Measurements from ENCODE around the gene KXD1.

Gene KXD1

GRCh38 chr19:18601875-18602274, 44.2 kb downstream of the KXD1 start:
- DNase-seq (ENCODE audit: low read depth) = no peak

DNA sequence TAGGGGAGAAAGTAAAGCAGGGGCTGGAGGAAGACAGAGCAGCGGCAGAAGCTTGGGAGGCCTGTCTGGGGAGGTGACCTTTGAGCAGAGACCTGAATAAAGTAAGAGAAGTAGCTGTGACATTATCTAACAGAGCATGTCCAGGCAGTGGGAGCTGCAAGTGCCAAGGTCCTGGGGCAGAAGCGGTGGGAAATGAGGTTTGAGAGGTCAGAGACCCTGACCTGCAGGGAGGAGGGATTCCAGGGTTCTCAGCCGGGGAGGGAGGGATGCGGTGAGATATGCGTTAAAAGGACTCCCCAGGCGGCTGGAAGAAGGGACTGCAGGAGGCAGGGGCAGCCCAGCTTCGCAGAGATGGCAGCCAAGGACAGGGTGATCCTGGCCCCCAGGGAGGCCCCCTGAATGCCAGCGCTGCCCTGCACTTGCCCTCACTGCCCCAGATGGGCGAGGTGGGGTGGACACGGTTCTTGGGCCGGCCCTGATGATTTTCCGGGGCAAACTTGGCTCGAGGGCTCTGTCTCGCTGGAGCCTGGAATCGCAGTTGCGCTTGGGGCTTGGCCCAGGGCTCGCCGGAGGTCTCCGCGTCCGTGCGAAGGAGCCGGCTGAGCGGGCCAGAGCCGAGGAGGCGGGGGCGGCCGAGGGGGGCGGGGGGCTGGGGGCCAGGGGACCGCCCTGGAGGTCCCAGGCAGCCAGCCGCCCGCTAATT, 45.7 kb downstream of the KXD1 start:
- no peak for DNase-seq (ENCODE audit: low read depth)

GRCh38 chr19:18603958-18604819, 46.5 kb downstream of the KXD1 start:
- no peak for DNase-seq (ENCODE audit: low read depth)

DNA sequence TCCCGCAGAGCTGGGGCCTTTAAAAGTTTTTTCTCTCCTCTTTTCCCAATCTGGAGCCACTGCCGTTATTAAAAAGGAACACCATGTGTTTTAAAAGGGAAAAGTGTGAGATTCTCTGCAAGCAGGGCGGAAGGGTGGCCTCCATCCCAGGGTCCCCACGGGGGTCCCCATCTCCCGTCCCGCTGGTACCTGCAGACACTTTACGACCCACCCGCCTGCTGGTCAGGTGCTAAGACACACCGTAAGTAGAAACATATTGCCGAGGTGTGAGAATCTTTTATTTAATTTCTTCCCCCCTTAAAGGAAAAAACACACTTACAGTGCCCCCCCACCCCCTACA, 47.1 kb downstream of the KXD1 start:
- DNase-seq (ENCODE audit: low read depth) = no peak

DNA sequence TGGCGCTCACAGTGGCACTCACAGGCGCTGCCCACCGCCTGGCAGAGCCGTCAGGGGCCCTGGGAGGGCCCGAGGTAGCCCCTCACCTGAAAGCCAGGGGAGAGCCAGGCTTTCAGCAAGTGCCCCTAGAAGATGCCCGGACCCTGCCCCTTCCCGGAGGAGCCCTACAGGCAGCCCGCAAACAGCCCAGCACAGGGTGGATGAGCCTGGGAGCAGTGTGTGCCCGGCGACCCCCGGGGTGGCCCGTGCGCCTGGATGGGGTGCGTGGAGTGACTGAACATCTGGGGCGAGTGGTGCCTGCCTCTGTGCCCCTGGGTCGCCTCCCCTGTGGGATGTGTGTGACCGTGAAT, 47.5 kb downstream of the KXD1 start:
- no peak for DNase-seq (ENCODE audit: low read depth)

GRCh38 chr19:18605546-18606280, 48.0 kb downstream of the KXD1 start:
- no peak for DNase-seq (ENCODE audit: low read depth)

- DNase-seq (ENCODE audit: low read depth) = no peak
These were observed 48.9 kb downstream of the KXD1 start, which contains the start of gene CRLF1 for GRCh38 chr19:18606281-18607225. TSS of gene CRLF1 (minus strand) at chr19:18606799. CDS start at chr19:18606656, 143 bp downstream.

- DNase-seq (ENCODE audit: low read depth) = no peak
These were observed 49.8 kb downstream of the KXD1 start for GRCh38 chr19:18607226-18608101.

DNA sequence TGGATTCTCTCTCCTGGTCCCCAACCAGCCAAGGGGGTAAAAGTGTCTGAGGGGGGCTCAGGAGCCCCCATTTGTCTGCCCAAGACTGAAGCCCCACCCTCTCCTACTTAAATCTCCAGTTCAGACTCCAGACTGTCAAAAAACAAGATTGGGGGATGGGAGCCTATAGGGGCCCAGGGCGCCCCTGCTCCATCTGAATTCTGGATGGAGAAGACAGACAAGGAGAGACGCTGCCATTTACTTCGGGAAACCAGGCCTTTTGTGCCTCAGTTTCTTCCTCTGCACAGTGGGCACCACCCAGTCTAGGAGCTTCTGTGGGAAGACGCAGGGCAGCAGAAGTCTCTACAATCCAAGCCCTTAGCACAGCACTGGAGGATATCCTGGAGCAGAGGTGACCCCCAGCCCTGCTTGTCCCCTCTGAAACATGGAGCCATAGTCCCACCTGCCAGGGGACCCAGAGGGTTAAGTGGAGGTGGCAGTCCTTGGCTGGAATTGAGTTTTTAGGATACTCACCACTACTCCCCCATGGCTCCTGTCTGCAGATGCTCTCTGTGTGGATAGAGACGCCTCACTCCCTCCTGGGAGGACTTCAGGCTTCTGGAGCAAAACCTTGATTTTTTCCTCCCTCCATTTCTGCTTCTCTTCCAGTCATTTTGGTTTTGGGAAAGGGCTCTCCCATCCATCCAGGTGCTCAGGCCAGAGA, 50.6 kb downstream of the KXD1 start:
- DNase-seq (ENCODE audit: low read depth) = no peak

DNA sequence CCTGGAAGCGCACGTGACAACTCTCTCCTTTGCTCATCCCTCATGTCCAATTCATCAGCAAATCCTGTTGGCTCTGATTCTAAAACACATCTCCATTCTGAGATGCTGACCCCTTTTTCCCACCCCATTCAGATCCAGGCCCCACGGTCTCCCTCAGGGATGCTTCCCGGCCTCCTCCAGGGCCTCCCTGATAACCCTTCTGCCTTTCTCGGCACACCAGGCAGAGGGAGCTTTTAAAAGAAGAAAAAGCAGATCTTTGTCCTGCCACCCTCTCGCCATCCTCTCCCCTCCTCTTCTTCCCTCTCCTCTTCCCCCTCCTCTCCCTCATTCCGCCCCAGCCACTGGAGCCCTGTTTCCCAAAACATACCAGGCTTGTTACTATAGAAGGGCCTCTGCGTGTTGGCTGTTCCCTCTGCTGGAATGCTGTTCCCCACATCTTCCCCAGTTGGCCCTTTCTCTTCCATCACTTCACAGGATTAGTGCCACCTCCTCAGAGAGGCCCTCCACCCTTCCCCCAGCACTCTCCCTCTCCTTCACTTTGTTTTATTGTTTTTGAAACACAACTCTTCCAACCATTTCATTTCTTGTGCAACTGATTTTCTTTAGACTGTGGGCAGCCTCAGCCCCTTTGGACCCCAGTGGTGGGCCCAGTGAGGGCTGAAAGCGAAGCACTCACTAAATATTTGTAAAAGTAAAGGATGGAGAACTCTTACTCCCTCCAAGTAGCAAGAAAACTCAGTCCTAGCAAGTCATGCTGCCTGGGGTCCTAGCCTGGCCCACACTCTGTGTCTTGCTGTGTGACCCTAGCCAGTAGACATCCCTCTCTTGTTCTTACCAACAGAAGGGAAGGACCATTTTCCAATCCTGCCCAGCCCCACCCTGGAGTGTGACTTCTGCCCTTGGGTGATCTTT, 51.4 kb downstream of the KXD1 start:
- DNase-seq (ENCODE audit: low read depth) = no peak

DNA sequence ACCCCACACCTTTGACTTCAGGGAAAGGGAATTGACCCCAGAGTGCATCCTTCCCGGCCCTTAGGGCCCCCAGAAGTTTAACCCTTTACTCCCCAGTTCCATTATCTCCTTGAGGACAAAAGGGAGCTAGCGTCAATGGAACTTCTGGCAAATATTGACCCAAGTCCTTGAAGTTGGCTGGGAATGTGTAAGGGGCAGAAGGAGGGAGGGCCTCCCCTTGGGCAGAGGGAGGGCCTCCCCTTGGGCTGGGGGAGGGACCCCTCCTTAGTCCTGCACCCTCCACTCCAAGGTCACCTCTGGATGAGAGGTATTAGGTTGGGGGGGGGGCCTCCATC, 52.0 kb downstream of the KXD1 start:
- no peak for DNase-seq (ENCODE audit: low read depth)

GRCh38 chr19:18610245-18610555, 52.5 kb downstream of the KXD1 start:
- DNase-seq (ENCODE audit: low read depth) = no peak

DNA sequence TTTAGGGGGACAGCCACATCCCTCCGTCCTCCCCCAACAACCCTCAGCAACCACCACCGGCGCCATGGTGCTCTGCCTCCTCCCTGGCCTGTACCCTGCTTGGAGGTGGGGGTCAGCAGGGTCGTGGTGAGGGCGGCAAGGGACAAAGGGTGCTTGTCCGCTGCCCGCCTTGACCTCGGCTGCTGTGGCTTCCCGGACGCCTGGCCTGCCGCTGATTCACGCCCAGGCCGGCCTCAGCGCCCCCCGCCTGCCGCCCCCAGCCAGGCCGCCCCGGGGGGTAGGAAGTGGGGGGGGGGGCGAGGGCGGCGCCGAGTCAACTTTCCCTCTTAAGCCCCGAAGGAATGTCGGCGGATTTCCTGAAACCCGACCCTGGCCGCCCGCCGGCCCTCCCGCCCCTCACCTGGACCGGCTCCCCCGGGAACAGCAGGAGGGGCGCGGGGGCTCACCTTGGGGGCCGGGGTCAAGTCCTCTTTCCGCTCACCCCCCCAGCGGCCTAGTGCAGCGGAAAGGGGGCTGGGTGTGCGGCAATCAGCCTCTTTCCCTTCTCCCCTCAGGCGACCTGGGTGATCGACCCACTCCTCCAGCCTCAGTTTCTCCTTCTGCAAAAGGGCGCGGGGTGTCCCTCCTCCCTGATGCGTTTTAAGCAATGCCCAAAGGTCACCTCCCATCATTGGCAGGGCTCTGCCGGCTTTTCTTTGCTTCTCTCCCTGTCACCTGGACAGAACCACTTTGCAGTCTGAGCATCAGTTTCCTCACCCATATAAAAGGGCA, 53.1 kb downstream of the KXD1 start:
- DNase-seq (ENCODE audit: low read depth) = no peak

GRCh38 chr19:18611327-18612050, 53.8 kb downstream of the KXD1 start:
- DNase-seq (ENCODE audit: low read depth) = no peak

DNA sequence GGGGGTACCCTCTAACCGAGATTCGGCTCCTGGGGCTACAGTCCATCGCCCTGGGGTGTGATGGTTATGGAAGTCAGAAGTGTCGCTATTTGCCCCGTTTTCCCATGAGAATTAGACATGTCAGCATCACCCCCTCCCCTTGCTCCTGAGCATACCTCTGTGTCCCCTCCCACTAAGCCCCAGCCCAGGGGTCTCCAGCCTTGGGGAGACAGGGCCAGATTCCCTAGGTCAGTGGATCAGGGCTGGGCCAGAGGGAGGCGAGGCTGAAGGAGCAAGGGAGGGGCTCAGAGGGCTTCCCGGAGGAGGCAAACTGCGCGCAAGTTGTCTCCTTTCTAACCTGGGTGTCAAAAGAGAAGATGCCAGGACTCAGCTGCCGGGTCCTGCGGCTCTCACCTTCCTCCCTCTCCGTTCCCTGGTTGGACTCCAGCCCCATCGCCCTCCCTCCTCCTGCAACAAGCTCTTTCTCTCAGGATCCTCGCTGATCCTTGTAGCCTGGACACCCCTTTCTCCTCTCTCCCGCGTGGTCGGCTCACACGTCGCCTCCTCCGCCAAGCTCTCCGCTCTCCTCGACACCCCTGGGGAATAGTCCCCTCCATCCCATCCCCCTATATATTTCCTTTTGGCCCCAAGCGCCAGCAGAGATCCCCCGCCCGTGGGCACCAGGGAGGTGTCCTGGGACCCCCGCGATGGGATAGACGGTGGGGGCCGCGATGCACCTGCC, 54.5 kb downstream of the KXD1 start:
- DNase-seq (ENCODE audit: low read depth) = no peak

GRCh38 chr19:18612772-18613588, 55.3 kb downstream of the KXD1 start, which contains the start of gene TMEM59L:
TSS of gene TMEM59L (plus strand) at chr19:18612870. CDS start at chr19:18612959, 89 bp downstream.
- DNase-seq (ENCODE audit: low read depth) = no peak

Measured in stimulated activated CD8-positive, alpha-beta memory T cell treated with anti-CD3 and anti-CD28 coated beads, Interleukin-12 subunit alpha, Interleukin-12 subunit beta, amount 100 ng/mL, for 1 hour (primary cell).